Retinal pigment epithelial cell (primary cell): Measurements from ENCODE around the gene SNCB.

Source experiments
- DNase-seq: peaks from one replicate; pipeline ENCODE4 v3.0.0-alpha.2; 2010; ENCODE audit warnings: low read depth
- H3K4me3 ChIP-seq: 2 replicates; pipeline ENCODE4 v1.5.1; 2011; ENCODE audit warnings: mild to moderate bottlenecking, low read length, control low read depth, moderate library complexity
- TF ChIP-seq, protein P1 (sequence below): conservative IDR thresholded peaks from 2 replicates; pipeline ENCODE4 v1.5.1; 2011; ENCODE audit warnings: low read depth, low read length, control low read depth, inconsistent platforms

The SNCB gene

GRCh38 chr5:176644294-176644693 is 14.0 kb upstream of the SNCB start:
- TF ChIP-seq, protein P1, sequence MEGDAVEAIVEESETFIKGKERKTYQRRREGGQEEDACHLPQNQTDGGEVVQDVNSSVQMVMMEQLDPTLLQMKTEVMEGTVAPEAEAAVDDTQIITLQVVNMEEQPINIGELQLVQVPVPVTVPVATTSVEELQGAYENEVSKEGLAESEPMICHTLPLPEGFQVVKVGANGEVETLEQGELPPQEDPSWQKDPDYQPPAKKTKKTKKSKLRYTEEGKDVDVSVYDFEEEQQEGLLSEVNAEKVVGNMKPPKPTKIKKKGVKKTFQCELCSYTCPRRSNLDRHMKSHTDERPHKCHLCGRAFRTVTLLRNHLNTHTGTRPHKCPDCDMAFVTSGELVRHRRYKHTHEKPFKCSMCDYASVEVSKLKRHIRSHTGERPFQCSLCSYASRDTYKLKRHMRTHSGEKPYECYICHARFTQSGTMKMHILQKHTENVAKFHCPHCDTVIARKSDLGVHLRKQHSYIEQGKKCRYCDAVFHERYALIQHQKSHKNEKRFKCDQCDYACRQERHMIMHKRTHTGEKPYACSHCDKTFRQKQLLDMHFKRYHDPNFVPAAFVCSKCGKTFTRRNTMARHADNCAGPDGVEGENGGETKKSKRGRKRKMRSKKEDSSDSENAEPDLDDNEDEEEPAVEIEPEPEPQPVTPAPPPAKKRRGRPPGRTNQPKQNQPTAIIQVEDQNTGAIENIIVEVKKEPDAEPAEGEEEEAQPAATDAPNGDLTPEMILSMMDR: no peak
- no peak overlapping the region for H3K4me3 ChIP-seq
- no peak for DNase-seq

DNA sequence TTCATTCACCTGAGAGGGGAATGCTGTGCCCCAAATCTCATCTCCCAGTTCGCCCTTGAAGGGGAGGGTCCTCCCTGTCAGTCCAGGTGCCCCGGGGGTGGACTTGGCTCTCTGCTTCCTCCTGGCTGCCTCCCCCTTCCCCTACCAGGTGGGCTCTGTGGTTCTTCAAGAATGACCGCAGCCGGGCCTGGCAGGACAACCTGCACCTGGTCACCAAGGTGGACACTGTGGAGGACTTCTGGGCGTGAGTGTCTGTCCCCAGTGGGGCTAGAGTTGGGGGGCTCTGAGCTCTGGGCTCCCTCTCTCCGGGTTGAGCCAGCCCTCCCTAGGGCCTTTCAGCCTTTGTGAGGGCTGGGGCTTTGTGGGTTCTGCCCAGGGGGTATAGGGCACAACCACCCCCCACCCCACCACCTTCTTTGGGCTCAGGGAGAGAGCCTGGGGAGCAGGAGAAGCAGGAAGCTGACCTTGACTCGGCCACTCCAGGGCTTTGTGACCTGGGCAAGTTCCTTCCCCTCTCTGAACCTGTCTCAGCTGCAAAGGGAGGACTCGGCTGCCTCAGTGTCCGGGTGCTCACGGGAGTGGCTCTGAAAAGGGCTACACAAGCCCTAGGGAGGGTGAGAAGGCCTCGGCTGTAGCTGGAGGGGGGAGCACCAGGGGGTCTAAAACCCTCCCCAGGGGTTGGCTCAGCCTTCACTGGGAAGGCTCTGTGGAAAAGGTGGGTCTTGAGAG is 13.3 kb upstream of the SNCB start:
- DNase-seq: no peak
- H3K4me3 ChIP-seq: no peak overlapping the region
- TF ChIP-seq, protein P1: no peak

DNA sequence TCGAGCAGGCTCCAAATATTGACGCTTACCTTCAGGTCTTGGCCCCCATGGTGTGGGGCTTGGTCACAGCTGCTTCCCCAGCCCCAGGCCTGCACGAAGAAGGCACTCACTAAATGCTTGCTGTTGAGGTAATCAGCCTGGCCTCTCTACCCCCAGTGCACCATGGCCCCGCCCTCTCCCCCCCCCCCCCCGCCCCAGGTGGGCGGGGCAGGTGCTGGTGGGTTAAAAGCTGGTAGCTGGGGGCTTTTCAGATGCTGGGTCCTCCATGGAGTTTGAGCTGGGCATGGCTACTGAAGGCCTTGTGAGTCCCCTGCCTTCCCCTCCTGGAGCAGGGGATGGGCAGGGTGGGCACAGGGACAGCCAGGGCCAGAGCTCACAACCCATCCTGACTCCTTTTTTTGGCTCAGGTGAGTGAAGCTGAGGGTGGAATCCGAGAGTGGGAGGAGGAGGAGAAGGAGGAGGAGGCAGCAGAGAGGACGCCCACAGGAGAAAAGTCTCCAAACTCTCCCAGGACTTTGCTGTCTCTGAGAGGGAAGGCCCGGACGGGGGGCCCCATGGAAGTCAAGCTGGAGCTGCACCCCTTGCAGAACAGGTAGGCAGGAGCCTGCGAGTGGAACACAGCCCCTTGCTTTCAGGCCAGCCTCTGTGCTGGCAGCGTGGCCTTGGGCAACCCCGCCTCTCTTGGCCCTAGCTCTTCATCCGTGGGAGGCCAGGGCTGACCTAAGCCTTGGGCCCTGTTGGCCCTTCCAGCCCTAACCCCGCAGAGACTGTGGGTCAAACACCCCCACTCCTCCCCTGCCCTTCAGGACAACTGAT is 12.5 kb upstream of the SNCB start:
- no peak overlapping the region for H3K4me3 ChIP-seq
- DNase-seq: no peak
- TF ChIP-seq, protein P1: no peak

GRCh38 chr5:176640616-176641015 is 10.3 kb upstream of the SNCB start:
- no peak overlapping the region for H3K4me3 ChIP-seq
- no peak for DNase-seq
- TF ChIP-seq, protein P1: no peak

DNA sequence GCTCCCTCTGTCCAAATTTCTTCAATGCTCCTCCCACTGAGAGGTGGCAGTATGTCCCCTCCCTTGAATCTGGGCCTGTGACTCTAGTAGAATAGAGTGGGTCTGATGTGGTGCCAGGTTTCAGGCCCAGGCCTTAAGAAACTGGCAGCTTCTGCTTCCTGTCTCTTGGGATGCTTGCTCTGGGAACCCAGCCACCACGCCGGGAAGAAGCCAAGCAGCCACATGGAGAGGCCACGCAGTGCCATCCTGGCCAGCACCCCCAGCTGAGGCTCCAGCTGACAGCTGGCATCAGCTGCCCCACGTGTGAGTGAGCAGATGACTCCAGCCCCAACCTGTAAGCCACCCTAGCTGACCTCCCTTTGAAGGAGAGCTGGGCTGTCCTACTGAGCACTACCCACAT is 9.6 kb upstream of the SNCB start:
- no peak overlapping the region for H3K4me3 ChIP-seq
- DNase-seq: no peak
- TF ChIP-seq, protein P1: no peak

DNA sequence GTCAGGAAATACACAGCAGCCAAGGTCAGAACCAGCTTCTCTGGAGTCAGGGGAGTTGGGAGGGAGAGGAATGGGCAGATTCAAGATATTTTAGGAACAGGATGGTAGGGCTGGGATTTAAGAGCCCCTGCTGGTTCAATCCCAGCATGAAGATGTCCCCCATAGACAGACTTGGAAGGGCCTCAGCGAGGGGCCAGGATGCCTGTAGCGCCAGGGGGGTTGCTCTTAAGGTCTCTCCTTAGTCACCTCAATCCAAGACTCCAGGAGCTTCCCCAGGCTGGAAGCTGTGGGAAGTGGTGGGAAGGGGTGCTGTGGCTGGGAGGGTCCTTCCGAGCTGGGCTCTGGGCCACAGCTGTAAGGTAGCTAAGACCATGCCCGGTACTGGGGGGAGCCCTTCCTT is 8.9 kb upstream of the SNCB start:
- H3K4me3 ChIP-seq: no peak overlapping the region
- no peak for DNase-seq
- TF ChIP-seq, protein P1: no peak
